Endodermal cell (in vitro differentiated cells): Measurements from ENCODE around the gene CBLN3. TPM values are rescaled to one million over a fixed set of nuclear protein-coding genes. Genes with fewer than 3 reads are reported as not detected.

Experiments used
- DNase-seq: peaks from one replicate; pipeline ENCODE4 v3.0.0-alpha.2; 2017
- H3K27ac ChIP-seq: 2 replicates; pipeline ENCODE4 v1.5.1; 2013; ENCODE audit warnings: mild to moderate bottlenecking, low read depth, low read length, moderate library complexity
- H3K27me3 ChIP-seq: 2 replicates; pipeline ENCODE4 v1.6.1; 2013; ENCODE audit warnings: mild to moderate bottlenecking, low read length, moderate library complexity; ENCODE audit not compliant: insufficient read depth, control insufficient read depth, poor library complexity, severe bottlenecking
- H3K36me3 ChIP-seq: 2 replicates; pipeline ENCODE4 v1.7.0; 2013; ENCODE audit warnings: mild to moderate bottlenecking, low read length, moderate library complexity; ENCODE audit not compliant: control insufficient read depth, insufficient read depth
- H3K4me1 ChIP-seq: one replicate; pipeline ENCODE4 v1.7.0; 2013; ENCODE audit warnings: low read length; ENCODE audit not compliant: control insufficient read depth, insufficient read depth
- H3K4me3 ChIP-seq: 2 replicates; pipeline ENCODE4 v1.5.1; 2013; ENCODE audit warnings: mild to moderate bottlenecking, low read length, moderate library complexity
- H3K9ac ChIP-seq: 2 replicates; pipeline ENCODE4 v1.6.1; 2013; ENCODE audit warnings: mild to moderate bottlenecking, low read length, moderate library complexity; ENCODE audit not compliant: poor library complexity, severe bottlenecking; ENCODE audit errors: extremely low read depth
- H3K9me3 ChIP-seq: 2 replicates; pipeline ENCODE4 v1.6.1; 2013; ENCODE audit warnings: mild to moderate bottlenecking, low read length, moderate library complexity; ENCODE audit not compliant: control insufficient read depth
- H3K27ac Mint-ChIP-seq: 2 replicates; pipeline ENCODE4 v1.8.0; 2020; ENCODE audit warnings: mixed read lengths
- H3K27me3 Mint-ChIP-seq: 2 replicates; pipeline ENCODE4 v1.8.0; 2021; ENCODE audit warnings: mild to moderate bottlenecking, mixed read lengths; ENCODE audit not compliant: insufficient read depth
- H3K36me3 Mint-ChIP-seq: 2 replicates; pipeline ENCODE4 v1.8.0; 2020; ENCODE audit warnings: low read depth, mixed read lengths
- H3K4me1 Mint-ChIP-seq: 2 replicates; pipeline ENCODE4 v1.8.0; 2020; ENCODE audit warnings: mixed read lengths
- H3K4me3 Mint-ChIP-seq: 2 replicates; pipeline ENCODE4 v1.8.0; 2020; ENCODE audit warnings: mild to moderate bottlenecking, moderate library complexity, mixed read lengths
- H3K9me3 Mint-ChIP-seq: 2 replicates; pipeline ENCODE4 v1.8.0; 2020; ENCODE audit warnings: mild to moderate bottlenecking, mixed read lengths
- WGBS, 2 experiments: methylation state at CpG; one replicate each; pipeline versions ENCODE4 v1.1.5 to v1.1.7; 2013; ENCODE audit warnings: missing lambda C conversion rate in 2 of 2, mixed read lengths in 1 of 2; ENCODE audit not compliant: insufficient coverage in 1 of 2, insufficient read length in 1 of 2; 5-methylcytosine and 5-hydroxymethylcytosine counted together
- total RNA-seq, 2 donors: library from RNA; stranded (reverse); fragmentation: NEBNext Ultra II Directional in 1 of 2; extraction: Animal tissue kit (Norgen Biotek cat#: 25700) in 1 of 2; gene quantifications; 2 replicates in 1 of 2; 3 replicates in 1 of 2; pipeline ENCODE4 v1.2.1, GENCODE V29; 2021
- TF ChIP-seq, protein P1 (sequence below): fragments of 200-600 bp; sonication (generic); conservative IDR thresholded peaks from 2 replicates; pipeline ENCODE4 v1.5.0; 2021; ENCODE audit warnings: antibody characterized with exemption, mild to moderate bottlenecking

The CBLN3 gene
- total RNA-seq, 2 donors from 2014 or later = 2.1 to 2.4 TPM

GRCh38 chr14:24409956-24410355, 19.5 kb downstream of the CBLN3 start:
- H3K4me1 ChIP-seq = no peaks in the 10 kb centered on the region
- Mint-ChIP-seq H3K4me3 (no peak overlapping the region), H3K27ac (no peak overlapping the region), H3K9me3 (no peaks in the 10 kb centered on the region), H3K27me3 (no peaks in the 10 kb centered on the region), H3K36me3 (peaks cover 12% of the 10 kb centered on the region), H3K4me1 (peaks cover 5% of the 10 kb centered on the region)
- no peak overlapping the region for H3K27ac ChIP-seq
- 91 to 100% methylated on average over 7 to 10 of the region's 10 CpGs for WGBS, 2 experiments
- H3K27me3 ChIP-seq = no peaks in the 10 kb centered on the region
- TF ChIP-seq, protein P1, sequence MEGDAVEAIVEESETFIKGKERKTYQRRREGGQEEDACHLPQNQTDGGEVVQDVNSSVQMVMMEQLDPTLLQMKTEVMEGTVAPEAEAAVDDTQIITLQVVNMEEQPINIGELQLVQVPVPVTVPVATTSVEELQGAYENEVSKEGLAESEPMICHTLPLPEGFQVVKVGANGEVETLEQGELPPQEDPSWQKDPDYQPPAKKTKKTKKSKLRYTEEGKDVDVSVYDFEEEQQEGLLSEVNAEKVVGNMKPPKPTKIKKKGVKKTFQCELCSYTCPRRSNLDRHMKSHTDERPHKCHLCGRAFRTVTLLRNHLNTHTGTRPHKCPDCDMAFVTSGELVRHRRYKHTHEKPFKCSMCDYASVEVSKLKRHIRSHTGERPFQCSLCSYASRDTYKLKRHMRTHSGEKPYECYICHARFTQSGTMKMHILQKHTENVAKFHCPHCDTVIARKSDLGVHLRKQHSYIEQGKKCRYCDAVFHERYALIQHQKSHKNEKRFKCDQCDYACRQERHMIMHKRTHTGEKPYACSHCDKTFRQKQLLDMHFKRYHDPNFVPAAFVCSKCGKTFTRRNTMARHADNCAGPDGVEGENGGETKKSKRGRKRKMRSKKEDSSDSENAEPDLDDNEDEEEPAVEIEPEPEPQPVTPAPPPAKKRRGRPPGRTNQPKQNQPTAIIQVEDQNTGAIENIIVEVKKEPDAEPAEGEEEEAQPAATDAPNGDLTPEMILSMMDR = no peak
- H3K9me3 ChIP-seq = no peaks in the 10 kb centered on the region
- H3K4me3 ChIP-seq = no peak overlapping the region
- H3K36me3 ChIP-seq = no peaks in the 10 kb centered on the region
- DNase-seq = no peak
- no peak overlapping the region for H3K9ac ChIP-seq

DNA sequence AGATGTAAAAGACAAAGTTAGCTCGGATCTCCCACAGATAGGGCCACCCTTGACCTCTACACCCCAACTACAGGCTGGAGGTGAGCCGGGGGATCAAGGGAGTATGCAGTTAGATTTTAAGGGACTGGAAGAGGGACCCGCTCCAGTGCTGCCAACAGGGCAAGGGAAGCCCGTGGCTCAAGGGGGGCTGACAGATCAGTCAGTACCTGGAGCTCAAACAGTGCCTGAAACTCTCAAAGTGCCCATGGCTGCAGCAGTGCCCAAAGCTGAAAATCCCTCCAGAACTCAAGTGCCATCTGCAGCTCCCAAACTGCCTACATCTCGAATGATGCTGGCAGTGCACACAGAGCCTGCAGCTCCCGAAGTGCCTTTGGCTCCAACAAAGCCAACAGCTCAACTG, 20.3 kb downstream of the CBLN3 start:
- no peaks in the 10 kb centered on the region for H3K9me3 Mint-ChIP-seq
- Histone ChIP-seq H3K27ac (no peak overlapping the region), H3K4me1 (no peaks in the 10 kb centered on the region), H3K9ac (no peak overlapping the region), H3K36me3 (no peaks in the 10 kb centered on the region), H3K27me3 (no peaks in the 10 kb centered on the region), H3K9me3 (no peaks in the 10 kb centered on the region), H3K4me3 (no peak overlapping the region)
- no peaks in the 10 kb centered on the region for H3K27me3 Mint-ChIP-seq
- no peak overlapping the region for H3K4me3 Mint-ChIP-seq
- no peak for DNase-seq
- no peak overlapping the region for H3K27ac Mint-ChIP-seq
- TF ChIP-seq, protein P1 = no peak
- whole genome bisulfite sequencing, 2 experiments = 86 to 92% methylated on average over 2 to 6 of the region's 6 CpGs
- peaks cover 6% of the 10 kb centered on the region for H3K36me3 Mint-ChIP-seq
- H3K4me1 Mint-ChIP-seq = peaks cover 13% of the 10 kb centered on the region

- WGBS, 2 experiments = 91 to 94% methylated on average over 3 of the region's 3 CpGs
- peaks cover 17% of the 10 kb centered on the region for H3K4me1 Mint-ChIP-seq
- Histone ChIP-seq H3K9me3 (no peaks in the 10 kb centered on the region), H3K4me3 (no peak overlapping the region), H3K27me3 (no peaks in the 10 kb centered on the region), H3K36me3 (no peaks in the 10 kb centered on the region), H3K9ac (no peak overlapping the region), H3K27ac (no peak overlapping the region), H3K4me1 (no peaks in the 10 kb centered on the region)
- DNase-seq = no peak
- H3K36me3 Mint-ChIP-seq = peaks cover 5% of the 10 kb centered on the region
- H3K27me3 Mint-ChIP-seq = no peaks in the 10 kb centered on the region
- TF ChIP-seq, protein P1 = no peak
- H3K4me3 Mint-ChIP-seq = no peak overlapping the region
- H3K9me3 Mint-ChIP-seq = no peaks in the 10 kb centered on the region
- no peak overlapping the region for H3K27ac Mint-ChIP-seq
Observed at GRCh38 chr14:24408764-24409163, 20.7 kb downstream of the CBLN3 start.
